Hepatocyte (in vitro differentiated cells): Measurements from ENCODE around the gene ITFG1.

Experiments
- EZH2 ChIP-seq: fragments of 200-600 bp; sonication (generic); IDR thresholded peaks from 2 replicates; pipeline ENCODE4 v1.6.1; 2016; ENCODE audit warnings: antibody characterized with exemption, mild to moderate bottlenecking, borderline replicate concordance
- TF ChIP-seq, protein P1 (sequence below): fragments of 200-600 bp; sonication (generic); IDR thresholded peaks from 2 replicates; pipeline ENCODE4 v1.5.1; 2016; ENCODE audit warnings: antibody characterized with exemption, mild to moderate bottlenecking; ENCODE audit not compliant: poor library complexity

DNA sequence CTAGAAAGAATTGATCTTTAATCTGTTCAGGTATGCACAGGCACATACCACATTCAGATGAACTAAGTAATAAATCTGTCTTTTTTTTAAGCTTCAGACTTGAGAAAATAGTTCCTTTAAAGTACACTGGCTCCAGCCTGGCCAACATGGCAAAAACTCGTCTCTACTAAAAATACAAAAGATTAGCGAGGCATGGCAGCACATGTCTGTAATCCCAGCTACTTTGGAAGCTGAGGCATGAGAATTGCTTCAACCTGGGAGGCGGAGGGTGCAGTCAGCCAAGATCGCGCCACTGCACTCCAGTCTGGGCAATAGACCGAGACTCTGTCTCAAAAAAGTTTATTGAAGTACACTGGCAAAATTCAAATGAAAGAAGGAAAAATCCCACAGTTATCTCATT lies 206.1 kb downstream of the ITFG1 start:
- TF ChIP-seq, protein P1, sequence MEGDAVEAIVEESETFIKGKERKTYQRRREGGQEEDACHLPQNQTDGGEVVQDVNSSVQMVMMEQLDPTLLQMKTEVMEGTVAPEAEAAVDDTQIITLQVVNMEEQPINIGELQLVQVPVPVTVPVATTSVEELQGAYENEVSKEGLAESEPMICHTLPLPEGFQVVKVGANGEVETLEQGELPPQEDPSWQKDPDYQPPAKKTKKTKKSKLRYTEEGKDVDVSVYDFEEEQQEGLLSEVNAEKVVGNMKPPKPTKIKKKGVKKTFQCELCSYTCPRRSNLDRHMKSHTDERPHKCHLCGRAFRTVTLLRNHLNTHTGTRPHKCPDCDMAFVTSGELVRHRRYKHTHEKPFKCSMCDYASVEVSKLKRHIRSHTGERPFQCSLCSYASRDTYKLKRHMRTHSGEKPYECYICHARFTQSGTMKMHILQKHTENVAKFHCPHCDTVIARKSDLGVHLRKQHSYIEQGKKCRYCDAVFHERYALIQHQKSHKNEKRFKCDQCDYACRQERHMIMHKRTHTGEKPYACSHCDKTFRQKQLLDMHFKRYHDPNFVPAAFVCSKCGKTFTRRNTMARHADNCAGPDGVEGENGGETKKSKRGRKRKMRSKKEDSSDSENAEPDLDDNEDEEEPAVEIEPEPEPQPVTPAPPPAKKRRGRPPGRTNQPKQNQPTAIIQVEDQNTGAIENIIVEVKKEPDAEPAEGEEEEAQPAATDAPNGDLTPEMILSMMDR: no peak
- no peak for TF ChIP-seq EZH2
